Measurements from ENCODE around the gene CEMP1.
"Not testable (repeated sequence)": the region's sequence is repeated elsewhere in the genome, so short reads cannot be mapped to it uniquely, and the experiment has no call there.

The CEMP1 gene, protein sequence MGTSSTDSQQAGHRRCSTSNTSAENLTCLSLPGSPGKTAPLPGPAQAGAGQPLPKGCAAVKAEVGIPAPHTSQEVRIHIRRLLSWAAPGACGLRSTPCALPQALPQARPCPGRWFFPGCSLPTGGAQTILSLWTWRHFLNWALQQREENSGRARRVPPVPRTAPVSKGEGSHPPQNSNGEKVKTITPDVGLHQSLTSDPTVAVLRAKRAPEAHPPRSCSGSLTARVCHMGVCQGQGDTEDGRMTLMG

DNA sequence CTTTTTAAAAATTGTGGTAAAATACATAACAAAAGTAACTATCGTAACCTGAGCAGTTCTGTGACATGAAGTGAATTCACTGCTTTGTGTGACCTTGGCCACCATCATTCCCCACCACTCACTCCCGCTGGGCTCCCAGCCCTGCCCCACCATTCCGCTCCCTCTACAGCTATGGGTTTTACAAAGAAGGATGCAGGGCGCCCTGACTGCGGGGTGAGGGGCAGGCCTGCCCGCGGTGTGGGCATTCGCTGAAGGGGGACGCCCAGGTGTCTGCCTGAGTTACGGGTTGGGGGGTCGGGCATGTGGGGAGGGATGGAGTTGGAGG, at the start of gene CEMP1:
Gene CEMP1, minus strand, starts transcription at position 38 of the 325 bp plus-strand sequence. CDS start 335 bp downstream, outside the sequence.
- no peak for DNase-seq

DNA sequence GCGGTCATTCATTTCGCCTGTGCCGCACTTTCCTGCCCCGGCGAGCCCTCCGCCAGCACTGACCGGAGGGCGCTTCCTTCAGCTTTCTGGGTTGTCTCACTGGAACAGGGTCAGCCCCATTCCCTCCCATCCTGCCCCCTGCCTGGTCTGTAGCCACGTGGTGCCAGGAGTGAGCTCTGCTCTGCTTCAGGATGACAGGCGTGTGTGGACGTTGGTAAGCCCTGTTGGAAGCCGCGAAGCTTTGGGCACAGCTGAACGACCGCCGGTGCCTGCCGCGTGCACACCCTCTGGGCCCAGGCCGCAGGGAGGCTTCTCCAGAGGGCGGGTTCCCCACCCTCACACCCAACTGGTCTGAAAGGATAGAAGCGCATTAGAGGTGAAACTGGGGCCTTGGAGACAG, 49.6 kb upstream of the CEMP1 start:
- DNase-seq: not testable (repeated sequence)

DNA sequence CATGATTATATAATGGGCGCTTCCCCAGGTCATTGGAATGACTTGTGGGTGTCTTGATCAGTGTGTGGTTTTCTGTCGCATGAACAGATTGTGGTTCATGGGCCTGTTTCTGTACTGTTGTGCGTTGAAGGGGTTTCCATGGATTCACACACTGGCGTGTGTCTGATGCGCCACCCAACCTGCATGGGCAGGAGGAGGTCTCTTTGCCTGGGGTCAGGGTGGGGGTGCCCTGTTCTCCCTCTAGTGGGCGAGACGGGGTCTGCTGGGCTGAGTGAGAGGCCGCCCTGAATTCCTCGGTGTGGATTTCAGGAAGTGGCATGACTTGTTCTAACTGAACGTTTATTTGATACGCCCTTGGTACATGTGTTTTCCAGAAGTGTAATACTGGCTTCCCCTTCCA, 48.9 kb upstream of the CEMP1 start:
- not testable (repeated sequence) for DNase-seq

DNA sequence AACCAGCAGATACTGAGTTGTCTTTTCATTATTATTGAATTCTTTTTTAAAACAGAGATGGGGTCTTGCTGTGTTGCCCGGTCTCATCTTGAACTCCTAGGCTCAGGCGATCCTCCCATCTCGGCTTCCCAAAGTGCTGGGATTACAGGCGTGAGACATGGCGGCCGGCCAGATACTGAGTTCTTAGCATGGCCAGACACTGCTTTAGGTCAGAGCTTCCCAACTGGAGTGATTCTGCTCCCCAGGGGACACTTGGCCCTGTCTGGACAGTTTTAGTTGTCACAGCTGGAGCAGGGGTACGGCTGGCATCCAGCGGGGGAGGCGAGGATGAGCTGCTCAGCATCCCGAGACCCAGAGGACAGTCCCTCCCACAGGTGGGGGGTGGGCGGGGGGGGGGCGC, 47.7 kb upstream of the CEMP1 start:
- DNase-seq: not testable (repeated sequence)

DNA sequence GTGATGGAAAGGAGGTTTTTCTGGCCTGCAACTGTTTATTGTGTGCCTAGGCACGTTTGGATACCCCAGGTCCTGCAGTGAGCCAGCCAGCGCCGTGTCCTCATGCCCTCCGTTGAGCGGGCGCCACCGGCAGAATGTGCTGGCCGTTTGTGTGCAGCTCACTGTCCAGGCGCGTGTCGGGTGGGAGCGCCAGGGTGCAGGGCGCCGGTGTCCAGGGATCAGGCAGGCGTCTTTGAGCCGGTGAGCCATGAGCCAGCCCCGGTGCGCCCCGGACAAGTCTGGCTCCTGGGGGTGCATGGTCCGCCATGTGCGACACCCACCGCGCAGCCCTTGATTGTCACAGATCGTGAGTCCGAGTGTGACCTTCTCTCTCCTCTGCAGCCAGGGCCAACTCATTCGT, 45.8 kb upstream of the CEMP1 start:
- not testable (repeated sequence) for DNase-seq

DNA sequence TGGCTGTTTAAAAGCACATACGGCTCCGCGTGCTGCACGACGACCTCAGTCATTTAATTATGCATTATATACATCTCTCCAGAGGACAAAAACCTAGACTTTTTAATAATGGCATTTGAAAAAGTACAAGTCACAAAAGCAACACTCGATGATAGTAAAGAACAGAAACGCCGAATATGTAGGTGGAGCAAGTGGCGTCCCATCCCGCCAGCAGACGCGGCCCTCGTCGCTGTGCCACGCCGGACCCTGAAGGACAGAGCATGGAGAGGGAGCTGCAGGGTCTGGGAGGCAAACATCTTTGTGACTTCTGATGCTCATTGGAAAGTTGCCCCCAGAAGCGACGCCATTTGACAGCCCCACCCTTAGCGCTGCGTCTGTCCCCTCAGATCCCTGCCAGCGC, 44.6 kb upstream of the CEMP1 start:
- not testable (repeated sequence) for DNase-seq

DNA sequence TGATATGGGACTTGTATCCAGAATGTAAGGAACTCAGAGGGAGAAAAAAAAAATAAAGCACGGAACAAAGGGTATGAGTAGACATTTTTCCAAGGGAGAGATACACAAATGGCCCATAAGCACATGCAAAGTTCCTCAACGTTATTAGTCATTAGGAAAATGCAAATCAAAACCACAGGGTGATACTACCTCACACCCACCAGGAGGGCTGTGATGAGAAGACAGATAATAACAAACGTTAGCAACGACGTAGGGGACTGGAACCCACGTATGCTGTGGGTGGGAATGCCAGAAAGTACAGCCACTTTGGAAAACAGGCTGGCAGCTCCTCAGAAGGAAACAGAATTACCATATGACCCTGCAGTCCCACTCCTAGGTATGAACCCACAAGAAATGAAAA, 41.5 kb upstream of the CEMP1 start:
- not testable (repeated sequence) for DNase-seq

DNA sequence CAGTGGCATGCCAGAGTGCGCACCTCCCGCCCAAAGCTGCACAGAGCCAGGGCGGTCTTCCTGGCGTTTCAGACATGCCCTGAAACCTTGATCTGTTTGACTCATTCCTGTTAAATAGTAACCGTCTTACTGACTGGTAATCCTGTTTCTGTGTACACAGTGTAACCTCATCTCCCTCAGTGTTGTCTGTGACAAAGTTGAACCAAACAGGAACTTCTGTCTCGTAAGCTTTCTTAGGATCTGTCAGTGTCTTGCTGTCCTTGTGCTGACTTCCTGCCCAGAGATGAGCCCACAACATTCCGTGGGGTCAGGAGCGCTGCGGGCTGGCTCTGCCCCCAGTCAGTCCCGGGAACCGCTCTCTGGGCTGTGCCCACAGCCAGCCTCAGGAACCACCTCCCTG, 37.4 kb upstream of the CEMP1 start:
- not testable (repeated sequence) for DNase-seq

DNA sequence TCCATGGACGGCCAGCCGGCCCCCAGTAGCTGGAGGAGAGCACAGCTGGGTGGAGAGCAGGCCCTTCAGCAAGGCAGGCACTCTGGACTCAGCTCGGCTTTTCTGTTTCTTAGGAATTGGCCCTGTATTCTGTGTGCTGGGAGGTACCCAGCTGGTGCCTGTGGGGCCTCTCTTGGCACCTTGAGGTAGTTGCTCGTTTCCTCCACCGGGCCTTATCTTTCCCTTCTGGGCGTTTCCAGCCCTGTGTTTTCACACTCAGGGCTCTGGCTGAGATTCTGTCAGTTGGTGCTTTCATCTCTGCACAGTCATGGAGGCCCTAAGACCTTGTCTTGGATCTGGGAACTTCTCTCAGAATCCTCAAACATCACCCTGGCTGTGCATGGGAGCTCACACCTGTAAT, 36.3 kb upstream of the CEMP1 start:
- DNase-seq: not testable (repeated sequence)

DNA sequence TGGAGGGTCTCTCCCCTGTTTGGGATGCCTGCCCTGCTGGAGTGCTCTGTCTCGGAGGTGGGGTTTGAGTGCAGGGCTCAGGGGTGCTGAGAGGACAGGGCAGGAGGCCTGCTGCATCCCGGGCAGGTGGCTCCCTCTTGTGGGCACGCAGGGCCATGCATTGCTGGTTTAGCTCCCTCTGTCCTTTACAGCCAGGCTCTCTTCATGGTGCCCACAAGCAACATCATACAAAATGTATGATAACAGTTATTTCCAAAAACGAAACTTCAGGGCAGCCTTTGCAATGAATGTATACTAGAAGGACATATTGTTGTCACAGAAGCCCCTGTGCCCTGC, 29.6 kb upstream of the CEMP1 start:
- peak; percentile 78 for DNase-seq

DNA sequence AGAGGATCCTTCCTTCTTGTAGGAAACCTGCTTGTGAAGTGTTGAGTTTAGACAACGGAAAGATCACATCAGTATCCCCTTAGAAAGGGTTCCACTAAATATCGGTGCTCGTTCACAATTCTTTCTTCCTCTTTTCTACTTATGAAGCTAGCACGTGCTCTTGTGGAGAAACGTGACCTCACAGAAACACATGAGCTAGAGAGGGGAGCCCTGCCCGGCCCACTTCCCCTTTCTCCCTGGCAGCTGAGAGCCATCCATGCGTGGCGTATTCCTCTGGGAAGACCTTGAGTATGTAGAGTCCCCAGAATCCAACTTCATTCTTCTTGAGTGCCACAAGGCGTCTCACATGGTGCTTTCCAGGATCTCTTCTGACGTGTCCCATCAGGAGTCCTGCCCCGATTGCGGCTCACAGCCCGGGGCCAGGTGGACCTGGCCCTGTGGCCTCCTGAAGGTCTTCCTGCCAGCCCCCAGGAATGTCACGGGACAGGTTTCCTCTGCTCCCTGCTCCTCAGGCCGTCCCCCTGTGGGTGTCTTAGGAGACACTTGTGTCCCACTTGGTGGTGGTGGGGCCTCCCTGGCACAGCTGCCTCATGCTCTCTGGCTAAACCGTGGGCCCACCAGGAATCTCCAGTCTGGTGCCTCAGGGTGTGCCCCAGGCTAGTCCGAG, 29.1 kb upstream of the CEMP1 start:
- peak; percentile 45 for DNase-seq

DNA sequence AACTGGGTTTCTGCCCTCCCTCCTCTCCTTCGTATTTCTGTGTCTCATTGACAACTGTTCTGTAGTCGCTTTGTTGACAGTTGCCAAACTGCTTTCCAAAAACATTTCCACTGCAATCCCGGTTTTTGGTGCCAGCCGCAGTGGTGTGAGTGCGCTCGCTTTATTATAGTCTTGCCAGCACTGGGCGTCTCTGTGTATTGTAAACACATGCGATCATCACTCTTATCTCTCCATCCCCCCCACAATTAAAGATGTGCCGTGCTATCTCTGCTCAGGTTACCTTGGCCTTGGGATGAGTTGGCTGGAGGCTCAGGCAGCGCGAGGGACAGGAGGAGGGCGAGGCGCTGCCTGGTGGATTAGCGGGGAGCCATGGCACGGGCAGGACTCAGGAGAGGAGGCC, 25.9 kb upstream of the CEMP1 start:
- DNase-seq: not testable (repeated sequence)

DNA sequence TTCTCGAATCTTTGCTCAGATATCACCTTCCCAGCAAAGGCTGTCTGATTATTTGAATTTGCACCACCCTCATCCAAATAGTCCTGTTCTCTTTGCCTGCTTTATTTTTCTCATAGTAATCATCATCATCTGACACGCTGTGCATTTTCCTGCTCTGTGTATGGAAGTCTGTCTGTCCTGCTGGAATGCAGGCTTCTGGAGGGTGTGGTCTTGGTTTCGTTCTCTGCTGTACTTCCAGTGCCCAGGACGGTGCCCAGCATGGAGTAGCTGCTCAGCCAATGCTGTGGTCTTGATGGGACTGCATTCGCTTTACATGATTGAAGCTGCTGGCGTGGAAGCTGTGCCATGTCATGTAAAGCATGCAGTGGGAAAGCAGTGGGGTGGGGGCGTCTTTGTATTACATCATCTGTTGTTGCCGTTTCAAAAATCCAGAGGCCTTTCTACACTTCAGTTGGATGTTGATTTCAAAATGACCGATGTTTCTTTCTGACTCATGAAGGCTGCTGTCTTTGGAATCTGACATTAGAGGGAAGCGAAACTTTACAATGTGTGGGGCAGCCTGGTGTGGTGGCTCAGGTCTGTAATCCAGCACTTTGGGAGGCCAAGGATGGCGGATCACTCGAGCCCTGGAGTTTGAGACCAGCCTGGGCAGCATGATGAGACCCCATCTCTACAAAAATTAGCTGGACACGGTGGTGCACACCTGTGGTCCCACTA, 23.7 kb upstream of the CEMP1 start:
- not testable (repeated sequence) for DNase-seq

DNA sequence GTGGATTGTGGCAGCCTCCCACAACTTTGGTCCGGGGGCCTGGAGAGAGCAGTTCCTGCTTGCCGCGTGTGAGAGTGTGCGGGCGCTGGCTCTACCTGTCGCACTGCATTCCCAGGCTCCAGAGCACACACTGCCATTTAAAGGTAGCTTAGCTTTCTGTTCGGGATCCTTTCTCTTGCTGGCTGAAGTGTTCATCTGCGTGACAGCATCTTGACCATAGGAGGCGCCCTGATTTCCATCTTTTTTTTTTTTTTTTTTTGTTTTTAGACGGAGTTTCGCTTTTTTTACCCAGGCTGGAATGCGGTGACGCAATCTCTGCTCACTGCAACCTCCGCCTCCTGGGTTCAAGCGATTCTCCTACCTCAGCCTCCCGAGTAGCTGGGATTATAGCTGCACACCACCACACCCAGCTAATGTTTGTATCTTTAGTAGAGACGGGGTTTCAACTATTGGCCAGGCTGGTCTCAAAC, 20.2 kb upstream of the CEMP1 start:
- DNase-seq: not testable (repeated sequence)

DNA sequence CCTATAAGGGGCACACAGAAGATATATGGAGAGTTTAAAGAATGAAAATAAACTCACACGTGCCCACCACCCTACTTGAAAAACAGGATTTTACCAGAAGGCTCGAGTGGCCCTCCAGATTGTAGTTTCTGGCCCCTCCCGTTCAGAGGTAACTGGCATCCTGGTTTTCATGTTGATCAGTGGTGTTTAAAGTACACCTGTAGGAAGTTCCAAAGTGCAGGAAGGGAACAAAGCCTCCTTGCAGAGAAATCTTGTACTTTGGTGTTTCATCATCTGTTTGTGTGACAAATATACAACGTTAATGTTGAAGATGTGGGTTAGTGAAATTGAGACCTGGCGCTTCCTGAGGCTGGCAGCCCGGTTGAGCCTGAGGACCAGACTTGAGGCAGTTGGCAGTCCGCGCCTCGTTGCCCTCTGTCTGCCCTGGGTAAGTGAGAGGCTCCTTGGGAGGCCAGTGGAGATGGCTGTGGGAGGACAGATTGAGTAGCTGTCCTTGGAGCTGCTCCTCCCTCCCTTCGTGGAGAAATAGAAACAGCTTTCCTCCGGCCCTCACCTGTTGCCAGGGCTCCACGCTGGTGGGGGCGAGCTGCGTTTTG, 19.2 kb upstream of the CEMP1 start:
- DNase-seq: not testable (repeated sequence)

DNA sequence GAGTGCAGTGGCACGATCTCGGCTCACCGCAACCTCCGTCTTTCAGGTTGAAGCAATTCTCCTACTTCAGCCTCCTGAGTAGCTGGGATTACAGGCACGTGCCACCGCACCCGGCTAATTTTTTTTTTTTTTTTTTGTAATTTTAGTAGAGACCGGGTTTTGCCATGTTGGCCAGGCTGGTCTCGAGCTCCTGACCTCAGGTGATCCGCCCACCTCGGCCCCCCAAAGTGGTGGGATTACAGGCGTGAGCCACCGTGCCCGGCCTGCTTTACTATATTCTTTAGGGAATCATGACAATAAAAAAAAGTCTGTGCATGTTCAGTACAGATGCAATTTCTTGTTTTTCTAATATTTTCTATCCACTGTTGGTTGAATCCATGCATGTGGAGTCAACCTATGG, 12.6 kb upstream of the CEMP1 start:
- DNase-seq: peak; percentile 5

DNA sequence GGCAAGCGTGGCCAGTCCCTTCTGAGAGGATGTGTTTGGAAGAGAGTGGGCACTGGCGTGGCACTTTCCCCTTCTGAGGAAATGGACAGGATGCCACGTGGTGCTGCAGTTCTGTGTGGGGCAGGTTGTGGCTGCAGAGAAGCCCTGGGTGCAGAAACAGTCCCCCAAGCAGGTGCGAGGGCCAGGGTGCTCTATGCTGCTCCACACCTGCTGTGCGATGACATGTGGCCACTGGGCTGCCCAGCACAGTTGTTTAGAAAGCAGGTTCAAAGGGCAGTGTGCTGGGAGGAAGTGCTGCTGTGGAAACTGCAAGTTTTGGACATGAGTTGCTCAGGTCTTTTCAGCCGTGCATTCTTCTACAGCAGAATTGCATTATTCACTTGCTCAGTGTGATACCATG, 10.2 kb upstream of the CEMP1 start:
- peak; percentile 10 for DNase-seq

DNA sequence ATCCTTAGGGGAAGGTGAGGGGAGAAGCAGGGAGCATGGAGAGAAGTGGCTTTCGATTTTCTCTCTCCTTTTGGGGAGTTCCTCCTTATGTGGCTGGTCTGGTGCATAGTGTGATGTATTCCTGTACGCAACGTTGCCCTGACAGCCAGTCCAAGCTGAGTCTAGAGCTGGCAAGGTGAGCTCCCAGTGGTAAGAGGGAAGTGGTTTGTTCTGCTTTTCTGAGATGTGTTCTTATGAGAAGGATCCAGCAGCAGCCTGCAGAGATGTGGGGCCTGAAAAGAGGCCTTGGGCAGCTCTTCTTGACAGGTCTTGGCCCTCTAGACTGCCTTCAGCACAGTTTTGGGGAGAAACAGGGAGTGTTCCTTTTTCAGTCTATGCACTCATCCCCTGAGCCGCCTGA, 9.7 kb upstream of the CEMP1 start:
- DNase-seq: peak; percentile 57

DNA sequence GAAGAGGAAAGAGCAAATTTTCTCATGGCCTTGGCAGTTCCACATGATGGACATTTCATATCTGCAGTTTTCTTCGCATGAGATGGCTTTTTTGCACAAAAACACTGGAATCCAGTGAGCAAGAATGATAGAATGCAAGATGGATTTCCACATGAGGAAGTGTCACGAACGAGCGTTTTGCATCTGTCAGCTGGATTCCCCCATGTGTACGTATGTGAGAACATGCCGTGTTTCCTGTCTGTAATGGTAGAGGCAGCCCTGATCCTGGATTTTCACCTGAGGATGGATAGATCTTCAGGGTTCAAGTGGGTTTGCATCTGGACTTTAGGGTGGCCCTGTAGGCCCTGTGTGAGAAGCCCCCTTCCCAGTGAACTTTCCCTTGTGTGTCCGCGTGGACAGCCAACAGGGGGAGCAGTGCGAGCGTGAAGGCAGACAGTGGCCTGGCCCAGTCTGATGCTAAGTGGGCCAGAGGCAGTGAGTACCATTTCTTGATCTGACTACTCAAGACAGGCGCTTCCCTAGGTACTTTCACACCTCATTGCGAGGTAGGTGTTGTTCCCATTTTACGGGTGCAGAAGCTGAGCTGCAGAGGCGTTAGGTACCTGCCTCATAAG, 8.7 kb upstream of the CEMP1 start:
- peak; percentile 27 for DNase-seq

DNA sequence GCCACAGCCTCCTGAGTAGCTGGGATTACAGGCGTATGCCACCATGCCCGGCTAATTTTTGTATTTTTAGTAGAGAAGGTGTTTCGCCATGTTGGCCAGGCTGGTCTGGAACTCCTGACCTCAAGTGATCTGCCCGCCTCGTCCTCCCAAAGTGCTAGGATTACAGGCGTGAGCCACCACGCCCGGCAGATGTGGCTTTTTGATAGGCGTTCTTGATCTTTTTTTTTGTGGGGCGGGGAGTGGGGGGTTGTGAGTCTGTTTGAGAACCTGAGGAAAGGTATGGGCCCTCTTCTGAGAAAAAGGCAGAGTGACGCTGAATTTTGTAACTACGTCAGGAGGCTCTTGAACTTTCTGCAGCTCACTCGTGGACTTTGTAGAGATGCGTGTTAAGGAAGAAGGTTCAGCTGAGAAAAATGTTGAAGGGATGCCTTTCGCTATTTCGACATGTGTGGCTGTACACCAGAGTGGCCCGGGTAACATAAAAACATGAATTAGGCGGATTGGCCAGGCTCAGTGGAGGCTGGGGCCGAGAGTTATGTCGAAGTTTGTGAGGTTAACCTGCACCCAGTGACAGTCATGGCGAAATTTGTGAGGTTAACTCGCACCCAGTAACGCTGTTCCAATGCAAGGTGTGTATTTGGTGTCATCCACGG, 8.1 kb upstream of the CEMP1 start:
- DNase-seq: peak; percentile 11

DNA sequence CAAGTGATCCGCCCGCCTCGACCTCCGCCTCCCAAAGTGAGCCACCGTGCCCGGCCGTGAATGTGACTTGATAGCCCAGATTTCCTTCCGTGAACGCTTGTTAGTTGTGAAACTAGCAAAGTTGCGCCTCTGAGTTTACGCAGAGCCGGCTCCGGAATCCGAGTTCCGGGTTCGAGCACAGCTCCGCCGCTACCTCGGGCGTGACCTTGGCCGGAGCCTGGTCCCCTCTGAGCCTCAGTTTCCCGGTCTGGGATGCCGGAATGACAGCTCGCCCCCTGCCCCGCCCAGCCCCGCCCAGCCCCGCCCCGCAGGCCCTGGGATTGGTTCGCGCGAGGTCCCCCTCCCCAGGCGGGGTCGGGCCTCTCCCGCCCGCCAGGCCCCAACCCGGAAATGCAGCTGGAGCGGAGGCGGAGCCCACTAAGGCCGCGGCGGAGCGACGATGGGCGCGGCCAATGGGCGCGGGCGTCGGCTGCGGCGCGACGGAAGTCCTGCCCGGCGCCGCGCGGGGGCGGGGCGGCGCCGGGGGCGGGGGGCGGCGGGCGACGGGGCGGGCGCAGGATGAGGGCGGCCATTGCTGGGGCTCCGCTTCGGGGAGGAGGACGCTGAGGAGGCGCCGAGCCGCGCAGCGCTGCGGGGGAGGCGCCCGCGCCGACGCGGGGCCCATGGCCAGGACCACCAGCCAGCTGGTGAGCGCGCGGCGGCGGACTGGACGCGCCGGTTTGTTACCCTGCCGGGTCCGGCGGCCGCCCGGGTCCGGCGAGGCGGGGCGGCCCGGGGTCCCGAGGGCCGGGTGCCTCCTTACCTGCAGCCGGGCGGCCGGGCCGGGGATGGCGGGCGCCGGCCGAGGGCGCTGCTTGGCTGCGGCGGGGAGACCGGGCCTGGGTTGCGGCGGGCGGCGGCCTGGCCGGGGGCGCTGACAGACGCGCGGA, 6.5 kb upstream of the CEMP1 start, which contains the start of gene PDPK1:
Gene PDPK1, plus strand, starts transcription at position 571 of the 929 bp plus-strand sequence. Its CDS starts 92 bp downstream, at position 663.
- peak; percentile 96 for DNase-seq

All from CD4-positive, alpha-beta T cell treated with Interleukin-15 for 1 hour (primary cell).